ENCODE measurements around the gene STIM2.

Gene STIM2

GRCh38 chr4:26896636-26897035 lies 36.0 kb downstream of the STIM2 start:
- no peaks in the 10 kb centered on the region for H3K36me3 ChIP-seq
- TF ChIP-seq CTCF (IDR thresholded peaks at IDR 0.05; ENCODE audit: low read depth, low read length) = no peak
- H3K27me3 ChIP-seq = no peaks in the 10 kb centered on the region
- no peak overlapping the region for H3K4me3 ChIP-seq (ENCODE audit: low read depth, low read length)
- no peaks in the 10 kb centered on the region for H3K4me1 ChIP-seq
- H3K9me3 ChIP-seq = no peaks in the 10 kb centered on the region; the same call in 1 of the 2 replicates
- DNase-seq = no peak

GRCh38 chr4:26899991-26900390 lies 39.4 kb downstream of the STIM2 start:
- no peak for DNase-seq
- Histone ChIP-seq H3K4me1 (no peaks in the 10 kb centered on the region), H3K36me3 (no peaks in the 10 kb centered on the region), H3K4me3 (ENCODE audit: low read depth, low read length) (no peak overlapping the region), H3K27me3 (no peaks in the 10 kb centered on the region), H3K9me3 (no peaks in the 10 kb centered on the region)
- TF ChIP-seq CTCF (IDR thresholded peaks at IDR 0.05; ENCODE audit: low read depth, low read length) = no peak

GRCh38 chr4:26900765-26901164 lies 40.1 kb downstream of the STIM2 start:
- TF ChIP-seq CTCF (IDR thresholded peaks at IDR 0.05; ENCODE audit: low read depth, low read length) = no peak
- no peak overlapping the region for H3K4me3 ChIP-seq (ENCODE audit: low read depth, low read length)
- H3K36me3 ChIP-seq = no peaks in the 10 kb centered on the region
- no peak for DNase-seq
- no peaks in the 10 kb centered on the region for H3K9me3 ChIP-seq
- no peaks in the 10 kb centered on the region for H3K27me3 ChIP-seq
- H3K4me1 ChIP-seq = no peaks in the 10 kb centered on the region

DNA sequence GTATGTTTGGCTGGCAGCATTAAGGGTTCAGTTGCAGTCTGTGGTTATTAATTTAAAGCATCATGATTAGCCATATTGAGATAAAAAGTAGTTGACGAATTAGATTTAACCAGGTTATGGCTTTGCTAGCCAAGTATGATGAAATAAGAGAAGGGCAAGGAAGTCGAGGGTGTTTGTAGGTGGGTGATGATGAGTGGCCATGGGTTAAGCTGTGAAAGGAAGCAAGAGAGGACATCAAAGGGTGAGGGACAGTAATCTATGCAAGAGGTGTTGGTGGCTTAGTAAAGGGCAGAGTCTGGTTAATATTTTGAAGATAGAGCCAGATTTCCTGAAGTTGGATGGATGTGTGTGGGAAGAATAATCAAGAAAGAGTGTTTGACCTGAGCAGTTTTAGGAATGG lies 44.5 kb downstream of the STIM2 start:
- TF ChIP-seq CTCF (IDR thresholded peaks at IDR 0.05; ENCODE audit: low read depth, low read length) = no peak
- H3K4me1 ChIP-seq = no peaks in the 10 kb centered on the region
- no peaks in the 10 kb centered on the region for H3K27me3 ChIP-seq
- no peaks in the 10 kb centered on the region for H3K9me3 ChIP-seq
- H3K4me3 ChIP-seq (ENCODE audit: low read depth, low read length) = no peak overlapping the region
- no peak for DNase-seq
- H3K36me3 ChIP-seq = no peaks in the 10 kb centered on the region

GRCh38 chr4:26907731-26908599 lies 47.3 kb downstream of the STIM2 start:
- H3K4me1 ChIP-seq = no peaks in the 10 kb centered on the region
- H3K36me3 ChIP-seq = no peaks in the 10 kb centered on the region
- H3K27me3 ChIP-seq = no peaks in the 10 kb centered on the region
- no peak for TF ChIP-seq CTCF (IDR thresholded peaks at IDR 0.05; ENCODE audit: low read depth, low read length)
- no peak overlapping the region for H3K4me3 ChIP-seq (ENCODE audit: low read depth, low read length)
- no peaks in the 10 kb centered on the region for H3K9me3 ChIP-seq
- no peak for DNase-seq

DNA sequence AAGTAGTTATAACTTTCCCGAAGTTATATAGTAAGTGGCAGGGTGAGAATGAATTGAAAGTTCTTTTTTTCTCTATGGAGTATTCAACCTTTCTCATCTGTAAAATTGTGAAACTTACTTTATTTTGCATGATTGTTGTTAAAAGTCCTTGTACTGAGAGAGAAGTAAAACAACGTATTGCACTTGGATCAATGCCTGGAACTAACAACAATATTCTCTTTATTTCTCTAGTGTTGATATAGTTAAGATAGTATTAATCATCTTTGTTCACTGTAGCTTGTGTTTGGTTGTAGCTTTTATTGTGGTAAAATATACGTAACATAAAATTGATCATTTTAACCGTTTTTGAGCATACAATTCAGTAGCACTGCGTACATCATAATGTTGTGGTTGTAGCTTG lies 48.7 kb downstream of the STIM2 start:
- Histone ChIP-seq H3K27me3 (no peaks in the 10 kb centered on the region), H3K9me3 (no peaks in the 10 kb centered on the region), H3K4me3 (ENCODE audit: low read depth, low read length) (no peak overlapping the region), H3K36me3 (no peaks in the 10 kb centered on the region), H3K4me1 (no peaks in the 10 kb centered on the region)
- no peak for TF ChIP-seq CTCF (IDR thresholded peaks at IDR 0.05; ENCODE audit: low read depth, low read length)
- no peak for DNase-seq

Measured in BE2C (cell line).